ENCODE data around the gene DVL1. TPM values are rescaled to one million over a fixed set of nuclear protein-coding genes. Genes with fewer than 3 reads are reported as not detected.

Gene DVL1
- polyA plus RNA-seq, 1 donor from 2014 or later: 100 TPM

DNA sequence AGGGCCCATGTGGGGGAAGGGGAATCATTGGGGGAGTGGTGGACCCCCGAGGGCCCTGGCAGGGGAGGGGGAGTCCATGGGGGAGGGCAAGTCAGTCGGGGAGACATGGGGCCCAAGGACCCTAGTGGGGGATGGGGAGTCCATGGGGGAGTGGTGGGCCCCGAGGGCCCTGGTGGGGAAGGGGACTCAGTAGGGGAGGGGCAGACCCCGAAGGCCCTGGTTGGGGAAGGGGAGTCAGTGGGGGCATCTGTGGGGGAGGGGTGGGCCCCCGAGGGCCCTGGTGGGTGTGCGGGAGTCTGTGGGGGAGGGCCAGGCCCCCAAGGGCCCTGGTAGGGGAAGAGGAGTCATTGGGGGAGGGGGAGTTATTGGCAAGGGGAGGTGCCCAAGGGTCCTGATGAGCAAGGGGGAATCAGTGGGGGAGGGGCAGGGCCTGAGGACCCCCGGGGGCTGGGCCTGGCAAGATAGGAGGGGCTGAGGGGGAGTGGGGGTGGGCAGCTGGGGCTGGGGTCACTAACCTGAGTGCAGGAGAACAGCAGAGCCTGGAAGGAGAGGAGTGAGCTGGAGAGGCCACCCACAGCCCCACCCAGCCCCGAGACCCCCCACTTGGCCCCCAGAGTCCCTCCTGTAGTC lies 7.1 kb upstream of the DVL1 start:
- H3K36me3 ChIP-seq (ENCODE audit: insufficient read depth, low read length): no peaks in the 10 kb centered on the region
- H2AFZ ChIP-seq (ENCODE audit: low read depth, low read length): no peak overlapping the region
- H3K9me2 ChIP-seq (ENCODE audit: insufficient read depth, low read length): no peaks in the 10 kb centered on the region
- peaks cover 26% of the 10 kb centered on the region for H3K27me3 ChIP-seq (ENCODE audit: insufficient read depth, low read depth, low read length)
- no peak overlapping the region for H3K27ac ChIP-seq (ENCODE audit: low read length)
- H3K79me2 ChIP-seq (replicated peaks; ENCODE audit: insufficient read depth, low read length): no peaks in the 10 kb centered on the region
- no peak for TF ChIP-seq EP300 (conservative IDR thresholded peaks at IDR 0.05; ENCODE audit: poor library complexity, severe bottlenecking)
- TF ChIP-seq, protein P1, sequence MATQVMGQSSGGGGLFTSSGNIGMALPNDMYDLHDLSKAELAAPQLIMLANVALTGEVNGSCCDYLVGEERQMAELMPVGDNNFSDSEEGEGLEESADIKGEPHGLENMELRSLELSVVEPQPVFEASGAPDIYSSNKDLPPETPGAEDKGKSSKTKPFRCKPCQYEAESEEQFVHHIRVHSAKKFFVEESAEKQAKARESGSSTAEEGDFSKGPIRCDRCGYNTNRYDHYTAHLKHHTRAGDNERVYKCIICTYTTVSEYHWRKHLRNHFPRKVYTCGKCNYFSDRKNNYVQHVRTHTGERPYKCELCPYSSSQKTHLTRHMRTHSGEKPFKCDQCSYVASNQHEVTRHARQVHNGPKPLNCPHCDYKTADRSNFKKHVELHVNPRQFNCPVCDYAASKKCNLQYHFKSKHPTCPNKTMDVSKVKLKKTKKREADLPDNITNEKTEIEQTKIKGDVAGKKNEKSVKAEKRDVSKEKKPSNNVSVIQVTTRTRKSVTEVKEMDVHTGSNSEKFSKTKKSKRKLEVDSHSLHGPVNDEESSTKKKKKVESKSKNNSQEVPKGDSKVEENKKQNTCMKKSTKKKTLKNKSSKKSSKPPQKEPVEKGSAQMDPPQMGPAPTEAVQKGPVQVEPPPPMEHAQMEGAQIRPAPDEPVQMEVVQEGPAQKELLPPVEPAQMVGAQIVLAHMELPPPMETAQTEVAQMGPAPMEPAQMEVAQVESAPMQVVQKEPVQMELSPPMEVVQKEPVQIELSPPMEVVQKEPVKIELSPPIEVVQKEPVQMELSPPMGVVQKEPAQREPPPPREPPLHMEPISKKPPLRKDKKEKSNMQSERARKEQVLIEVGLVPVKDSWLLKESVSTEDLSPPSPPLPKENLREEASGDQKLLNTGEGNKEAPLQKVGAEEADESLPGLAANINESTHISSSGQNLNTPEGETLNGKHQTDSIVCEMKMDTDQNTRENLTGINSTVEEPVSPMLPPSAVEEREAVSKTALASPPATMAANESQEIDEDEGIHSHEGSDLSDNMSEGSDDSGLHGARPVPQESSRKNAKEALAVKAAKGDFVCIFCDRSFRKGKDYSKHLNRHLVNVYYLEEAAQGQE (IDR thresholded peaks at IDR 0.05; ENCODE audit: borderline replicate concordance): no peak
- no peak for TF ChIP-seq RAD21 (conservative IDR thresholded peaks at IDR 0.05)
- no peak for TF ChIP-seq POLR2AphosphoS5 (IDR thresholded peaks at IDR 0.05)
- TF ChIP-seq MXI1 (conservative IDR thresholded peaks at IDR 0.05; ENCODE audit: poor library complexity, severe bottlenecking): no peak
- TF ChIP-seq EZH2 (IDR thresholded peaks at IDR 0.05; ENCODE audit: borderline replicate concordance, insufficient read depth, low read length, poor library complexity, severe bottlenecking): no peak
- no peak for TF ChIP-seq SMC3 (conservative IDR thresholded peaks at IDR 0.05; ENCODE audit: poor library complexity)
- H3F3A ChIP-seq (ENCODE audit: insufficient read depth, low read length, poor library complexity, severe bottlenecking): no peaks in the 10 kb centered on the region
- no peaks in the 10 kb centered on the region for H4K20me1 ChIP-seq (ENCODE audit: insufficient read depth)
- no peak overlapping the region for H3K9ac ChIP-seq (ENCODE audit: low read length)
- no peaks in the 10 kb centered on the region for H3K9me3 ChIP-seq (ENCODE audit: low read length)
- H3K4me2 ChIP-seq (ENCODE audit: low read length): no peak overlapping the region
- no peak overlapping the region for H3K4me3 ChIP-seq (ENCODE audit: low read length)

DNA sequence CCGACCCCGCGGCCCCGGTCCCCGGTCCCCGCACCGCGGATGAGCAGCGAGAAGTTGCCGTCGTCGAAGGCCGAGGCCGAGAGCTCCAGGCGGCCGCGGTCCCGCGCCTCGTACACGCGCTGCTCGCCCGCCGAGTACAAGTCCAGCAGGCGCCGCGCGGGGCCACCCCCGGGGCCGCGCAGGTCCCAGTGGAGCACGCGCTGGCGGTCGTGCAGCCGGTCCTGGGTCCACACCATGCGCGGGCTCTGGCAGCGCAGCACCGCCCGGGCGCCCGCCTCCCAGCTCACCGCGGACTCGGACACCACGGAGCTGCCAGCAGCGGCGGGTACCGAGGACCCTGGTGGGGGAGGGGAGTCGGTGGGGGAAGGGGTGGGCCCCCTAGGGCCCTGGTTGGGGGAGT lies 6.2 kb upstream of the DVL1 start:
- H3K4me3 ChIP-seq (ENCODE audit: low read length): no peak overlapping the region
- no peaks in the 10 kb centered on the region for H3K36me3 ChIP-seq (ENCODE audit: insufficient read depth, low read length)
- H3K79me2 ChIP-seq (replicated peaks; ENCODE audit: insufficient read depth, low read length): no peaks in the 10 kb centered on the region
- H3K27me3 ChIP-seq (ENCODE audit: insufficient read depth, low read depth, low read length): peaks cover 26% of the 10 kb centered on the region
- no peak overlapping the region for H3K4me2 ChIP-seq (ENCODE audit: low read length)
- no peaks in the 10 kb centered on the region for H3F3A ChIP-seq (ENCODE audit: insufficient read depth, low read length, poor library complexity, severe bottlenecking)
- H3K9me3 ChIP-seq (ENCODE audit: low read length): no peaks in the 10 kb centered on the region
- no peak overlapping the region for H2AFZ ChIP-seq (ENCODE audit: low read depth, low read length)
- no peak overlapping the region for H3K27ac ChIP-seq (ENCODE audit: low read length)
- H3K9ac ChIP-seq (ENCODE audit: low read length): no peak overlapping the region
- no peak for TF ChIP-seq EP300 (conservative IDR thresholded peaks at IDR 0.05; ENCODE audit: poor library complexity, severe bottlenecking)
- TF ChIP-seq, protein P2, sequence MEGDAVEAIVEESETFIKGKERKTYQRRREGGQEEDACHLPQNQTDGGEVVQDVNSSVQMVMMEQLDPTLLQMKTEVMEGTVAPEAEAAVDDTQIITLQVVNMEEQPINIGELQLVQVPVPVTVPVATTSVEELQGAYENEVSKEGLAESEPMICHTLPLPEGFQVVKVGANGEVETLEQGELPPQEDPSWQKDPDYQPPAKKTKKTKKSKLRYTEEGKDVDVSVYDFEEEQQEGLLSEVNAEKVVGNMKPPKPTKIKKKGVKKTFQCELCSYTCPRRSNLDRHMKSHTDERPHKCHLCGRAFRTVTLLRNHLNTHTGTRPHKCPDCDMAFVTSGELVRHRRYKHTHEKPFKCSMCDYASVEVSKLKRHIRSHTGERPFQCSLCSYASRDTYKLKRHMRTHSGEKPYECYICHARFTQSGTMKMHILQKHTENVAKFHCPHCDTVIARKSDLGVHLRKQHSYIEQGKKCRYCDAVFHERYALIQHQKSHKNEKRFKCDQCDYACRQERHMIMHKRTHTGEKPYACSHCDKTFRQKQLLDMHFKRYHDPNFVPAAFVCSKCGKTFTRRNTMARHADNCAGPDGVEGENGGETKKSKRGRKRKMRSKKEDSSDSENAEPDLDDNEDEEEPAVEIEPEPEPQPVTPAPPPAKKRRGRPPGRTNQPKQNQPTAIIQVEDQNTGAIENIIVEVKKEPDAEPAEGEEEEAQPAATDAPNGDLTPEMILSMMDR (IDR thresholded peaks at IDR 0.05; ENCODE audit: poor library complexity, severe bottlenecking): no peak
- no peaks in the 10 kb centered on the region for H3K9me2 ChIP-seq (ENCODE audit: insufficient read depth, low read length)
- no peaks in the 10 kb centered on the region for H4K20me1 ChIP-seq (ENCODE audit: insufficient read depth)
